VCaP (cell line): ENCODE results near the gene LAMA4.
"Not testable (repeated sequence)": the region's sequence is repeated elsewhere in the genome, so short reads cannot be mapped to it uniquely, and the experiment has no call there.

Source experiments
- H3K27ac ChIP-seq: fragments of 450-650 bp; 2 replicates; pipeline ENCODE4 v1.5.1; 2017
- CTCF ChIP-seq: fragments of 450-650 bp; conservative IDR thresholded peaks from 2 replicates; pipeline ENCODE4 v1.5.1; 2017; ENCODE audit warnings: mild to moderate bottlenecking, moderate library complexity

LAMA4 gene

DNA sequence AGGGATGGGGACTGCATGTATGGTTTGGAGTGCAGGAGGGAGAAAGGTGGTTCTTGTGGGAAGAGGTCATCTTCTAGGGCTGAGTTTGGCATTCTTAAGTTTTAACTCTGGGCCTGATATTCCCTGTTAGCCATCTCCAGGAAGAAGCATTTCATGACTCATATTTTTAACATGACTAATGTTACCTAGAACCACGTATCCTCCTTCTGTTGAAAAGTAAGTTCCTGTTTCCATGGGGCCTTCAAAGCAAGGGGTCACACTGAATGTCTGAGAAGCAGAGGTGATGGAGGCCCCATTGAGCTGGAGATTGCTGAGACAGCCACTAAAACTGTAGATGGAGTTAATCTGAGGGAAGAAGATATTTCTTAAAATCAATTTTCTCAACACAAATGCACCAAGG, 136.8 kb downstream of the LAMA4 start:
- no peak overlapping the region for H3K27ac ChIP-seq
- no peak for TF ChIP-seq CTCF

DNA sequence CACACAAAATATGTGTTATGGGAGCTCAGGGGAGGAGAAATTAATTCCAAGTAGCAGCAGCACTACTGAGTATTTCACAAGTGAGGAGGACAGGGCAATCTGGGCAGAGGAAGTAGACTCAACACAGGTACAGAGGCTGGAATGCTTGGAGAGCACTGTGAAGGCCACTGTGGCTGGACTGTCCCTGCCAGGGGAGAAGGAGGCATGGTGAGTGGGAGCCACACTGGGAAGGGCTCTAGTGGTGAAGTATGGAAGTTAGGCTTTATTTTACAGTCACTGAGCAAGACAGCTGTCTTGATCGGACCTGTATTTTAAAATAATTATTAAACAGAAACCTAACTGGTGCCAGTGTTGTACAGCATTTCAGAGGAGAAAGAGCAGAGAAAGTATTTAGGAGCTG, 138.1 kb downstream of the LAMA4 start:
- no peak; the same call in 1 of the 2 replicates for TF ChIP-seq CTCF
- no peak overlapping the region for H3K27ac ChIP-seq

- TF ChIP-seq CTCF, result no peak
- H3K27ac ChIP-seq, result no peak overlapping the region
Observed at GRCh38 chr6:112114577-112115223, 139.7 kb downstream of the LAMA4 start.

DNA sequence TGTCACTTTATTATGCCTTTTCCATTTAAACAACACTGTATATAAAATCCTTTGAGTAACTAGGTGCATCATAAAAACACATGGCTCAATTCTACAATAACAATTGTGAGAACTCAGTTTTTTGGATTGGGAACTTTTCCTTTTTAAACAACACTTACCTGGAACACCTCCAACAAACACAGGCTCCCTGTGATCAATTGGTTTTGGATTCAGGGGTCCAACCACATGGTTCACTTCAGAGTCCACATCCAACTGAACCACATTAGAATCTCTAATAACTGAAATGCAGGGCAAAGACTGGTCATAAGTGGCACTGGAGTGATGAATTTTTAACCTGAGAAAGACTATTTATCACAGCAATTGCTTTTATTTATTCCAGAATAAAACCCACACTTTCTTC, 140.4 kb downstream of the LAMA4 start:
- no peak overlapping the region for H3K27ac ChIP-seq
- TF ChIP-seq CTCF, result no peak

DNA sequence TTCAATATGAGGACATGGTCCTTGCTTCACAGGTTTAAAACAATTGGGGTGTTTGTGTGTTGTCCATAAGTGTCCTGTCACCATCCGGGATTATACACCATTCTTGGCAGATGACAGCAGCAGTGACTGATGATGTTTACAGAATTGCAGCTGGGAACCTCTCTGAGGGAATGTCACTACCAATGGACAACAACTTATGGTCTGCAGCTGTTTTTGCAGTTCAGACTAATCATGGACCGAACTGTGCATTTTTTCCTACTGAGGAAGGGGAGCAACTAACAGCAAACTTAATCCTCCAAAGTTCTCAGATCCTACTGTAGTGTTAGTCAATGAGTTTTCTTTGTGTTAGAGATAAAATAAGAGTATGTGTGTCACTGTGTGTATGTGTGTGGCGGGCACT, 140.9 kb downstream of the LAMA4 start:
- TF ChIP-seq CTCF, result no peak

GRCh38 chr6:112109262-112109661, 145.1 kb downstream of the LAMA4 start:
- H3K27ac ChIP-seq, result no peak overlapping the region
- no peak for TF ChIP-seq CTCF

More for the DNA sequence above, 140.9 kb downstream of the LAMA4 start:
- H3K27ac ChIP-seq, result no peak overlapping the region

DNA sequence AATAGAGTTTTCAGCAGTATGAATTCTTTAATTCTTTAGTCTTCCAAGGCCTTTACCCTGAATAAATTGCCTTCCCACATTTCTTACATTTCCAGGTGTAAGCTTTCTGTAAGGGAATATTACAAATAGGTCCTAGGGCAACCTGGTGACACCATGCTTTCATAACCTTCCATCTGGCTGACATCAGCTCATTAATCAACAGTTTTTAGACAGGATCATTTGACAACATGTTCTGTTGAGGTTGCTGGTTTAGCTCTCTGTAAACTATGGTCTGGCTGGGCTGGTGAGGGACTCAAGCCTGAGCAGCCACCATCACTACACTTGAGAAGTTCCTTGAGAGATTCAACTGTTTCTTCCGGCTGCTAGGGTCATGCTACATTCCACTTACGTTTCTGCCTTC, 147.8 kb downstream of the LAMA4 start:
- TF ChIP-seq CTCF, result no peak
- H3K27ac ChIP-seq, result no peak overlapping the region

DNA sequence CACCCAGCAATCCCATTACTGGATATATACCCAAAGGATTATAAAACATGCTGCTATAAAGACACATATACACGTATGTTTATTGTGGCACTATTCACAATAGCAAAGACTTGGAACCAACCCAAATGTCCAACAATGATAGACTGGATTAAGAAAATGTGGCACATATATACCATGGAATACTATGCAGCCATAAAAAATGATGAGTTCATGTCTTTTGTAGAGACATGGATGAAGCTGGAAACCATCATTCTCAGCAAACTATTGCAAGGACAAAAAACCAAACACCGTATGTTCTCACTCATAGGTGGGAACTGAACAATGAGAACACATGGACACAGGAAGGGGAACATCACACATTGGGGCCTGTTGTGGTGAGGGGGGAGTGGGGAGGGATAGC, 148.3 kb downstream of the LAMA4 start:
- not testable (repeated sequence) for H3K27ac ChIP-seq
